Choroid plexus epithelial cell (primary cell): Measurements from ENCODE around the gene CHSY3.

Experiments used
- DNase-seq: peaks from one replicate; pipeline ENCODE4 v3.0.0-alpha.2; 2010; ENCODE audit warnings: low read depth
- H3K4me3 ChIP-seq: 2 replicates; pipeline ENCODE4 v1.5.1; 2011; ENCODE audit warnings: low read depth, mild to moderate bottlenecking, control low read depth, low read length, moderate library complexity
- CTCF ChIP-seq: conservative IDR thresholded peaks from 2 replicates; pipeline ENCODE4 v1.5.1; 2011; ENCODE audit warnings: low read depth, mild to moderate bottlenecking, control low read depth, inconsistent platforms, low read length, moderate library complexity

Gene CHSY3

GRCh38 chr5:130109152-130109551, 204.9 kb downstream of the CHSY3 start:
- peak; percentile 70 for TF ChIP-seq CTCF
- H3K4me3 ChIP-seq, result no peak overlapping the region
- DNase-seq, result peak; percentile 71

- DNase-seq, result peak; percentile 48
- no peak overlapping the region for H3K4me3 ChIP-seq
- no peak for TF ChIP-seq CTCF
These were observed 206.1 kb downstream of the CHSY3 start for GRCh38 chr5:130110328-130110727.

GRCh38 chr5:130111746-130112145, 207.5 kb downstream of the CHSY3 start:
- TF ChIP-seq CTCF, result no peak
- no peak overlapping the region for H3K4me3 ChIP-seq
- no peak for DNase-seq

- TF ChIP-seq CTCF, result no peak
- no peak overlapping the region for H3K4me3 ChIP-seq
- no peak for DNase-seq
These were observed 208.0 kb downstream of the CHSY3 start for GRCh38 chr5:130112246-130112645.

GRCh38 chr5:130115686-130116085, 211.4 kb downstream of the CHSY3 start:
- TF ChIP-seq CTCF, result no peak
- H3K4me3 ChIP-seq, result no peak overlapping the region
- DNase-seq, result no peak

- TF ChIP-seq CTCF, result no peak
- DNase-seq, result no peak
- H3K4me3 ChIP-seq, result no peak overlapping the region
These were observed 212.2 kb downstream of the CHSY3 start for GRCh38 chr5:130116462-130116861.

GRCh38 chr5:130116972-130117371, 212.7 kb downstream of the CHSY3 start:
- H3K4me3 ChIP-seq, result no peak overlapping the region
- no peak for TF ChIP-seq CTCF
- no peak for DNase-seq
